ENCODE data around the gene IQCM.

Gene IQCM

DNA sequence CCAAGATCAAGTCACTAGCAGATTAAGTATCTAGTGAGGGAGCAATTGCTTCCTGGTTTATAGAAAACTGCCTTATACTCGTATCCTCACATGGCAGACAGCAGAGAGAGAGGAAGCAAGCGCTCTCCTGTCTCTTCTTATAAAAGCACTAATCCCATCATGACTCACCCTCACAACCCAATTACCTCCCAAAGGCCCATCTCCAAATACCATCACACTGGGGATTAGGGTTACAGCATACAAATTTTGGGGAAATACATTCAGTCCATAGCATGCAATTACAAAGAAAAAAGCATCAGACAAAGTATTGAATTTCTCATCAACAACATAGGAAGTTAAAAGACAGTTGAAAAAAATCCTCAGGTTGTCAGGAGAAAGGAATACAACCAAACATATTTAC, 292.6 kb downstream of the IQCM start:
- Histone ChIP-seq H3K9ac (ENCODE audit: low read depth, low read length, poor library complexity, severe bottlenecking) (no peak overlapping the region), H3K4me2 (ENCODE audit: low read depth, low read length, poor library complexity, severe bottlenecking) (no peak overlapping the region), H3F3A (ENCODE audit: low read depth) (no peaks in the 10 kb centered on the region), H3K27me3 (ENCODE audit: insufficient read depth, low read length, poor library complexity, severe bottlenecking) (no peaks in the 10 kb centered on the region), H3K4me3 (ENCODE audit: low read length, poor library complexity, severe bottlenecking) (no peak overlapping the region), H3K36me3 (ENCODE audit: insufficient read depth, low read length) (no peaks in the 10 kb centered on the region), H3K4me1 (ENCODE audit: insufficient read depth, low read length, poor library complexity, severe bottlenecking) (no peaks in the 10 kb centered on the region), H2AFZ (ENCODE audit: low read length) (no peak overlapping the region), H4K20me1 (ENCODE audit: insufficient read depth, low read length, poor library complexity, severe bottlenecking) (no peaks in the 10 kb centered on the region), H3K9me2 (replicated peaks; ENCODE audit: low read depth, low read length) (no peaks in the 10 kb centered on the region), H3K79me2 (ENCODE audit: insufficient read depth, low read length) (no peaks in the 10 kb centered on the region), H3K9me3 (ENCODE audit: insufficient read depth, low read depth, low read length) (no peaks in the 10 kb centered on the region)
- TF ChIP-seq, protein P1, sequence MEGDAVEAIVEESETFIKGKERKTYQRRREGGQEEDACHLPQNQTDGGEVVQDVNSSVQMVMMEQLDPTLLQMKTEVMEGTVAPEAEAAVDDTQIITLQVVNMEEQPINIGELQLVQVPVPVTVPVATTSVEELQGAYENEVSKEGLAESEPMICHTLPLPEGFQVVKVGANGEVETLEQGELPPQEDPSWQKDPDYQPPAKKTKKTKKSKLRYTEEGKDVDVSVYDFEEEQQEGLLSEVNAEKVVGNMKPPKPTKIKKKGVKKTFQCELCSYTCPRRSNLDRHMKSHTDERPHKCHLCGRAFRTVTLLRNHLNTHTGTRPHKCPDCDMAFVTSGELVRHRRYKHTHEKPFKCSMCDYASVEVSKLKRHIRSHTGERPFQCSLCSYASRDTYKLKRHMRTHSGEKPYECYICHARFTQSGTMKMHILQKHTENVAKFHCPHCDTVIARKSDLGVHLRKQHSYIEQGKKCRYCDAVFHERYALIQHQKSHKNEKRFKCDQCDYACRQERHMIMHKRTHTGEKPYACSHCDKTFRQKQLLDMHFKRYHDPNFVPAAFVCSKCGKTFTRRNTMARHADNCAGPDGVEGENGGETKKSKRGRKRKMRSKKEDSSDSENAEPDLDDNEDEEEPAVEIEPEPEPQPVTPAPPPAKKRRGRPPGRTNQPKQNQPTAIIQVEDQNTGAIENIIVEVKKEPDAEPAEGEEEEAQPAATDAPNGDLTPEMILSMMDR (conservative IDR thresholded peaks at IDR 0.05; ENCODE audit: low read length), result no peak
- no peak for TF ChIP-seq EZH2phosphoT487 (IDR thresholded peaks at IDR 0.05; ENCODE audit: borderline replicate concordance)

DNA sequence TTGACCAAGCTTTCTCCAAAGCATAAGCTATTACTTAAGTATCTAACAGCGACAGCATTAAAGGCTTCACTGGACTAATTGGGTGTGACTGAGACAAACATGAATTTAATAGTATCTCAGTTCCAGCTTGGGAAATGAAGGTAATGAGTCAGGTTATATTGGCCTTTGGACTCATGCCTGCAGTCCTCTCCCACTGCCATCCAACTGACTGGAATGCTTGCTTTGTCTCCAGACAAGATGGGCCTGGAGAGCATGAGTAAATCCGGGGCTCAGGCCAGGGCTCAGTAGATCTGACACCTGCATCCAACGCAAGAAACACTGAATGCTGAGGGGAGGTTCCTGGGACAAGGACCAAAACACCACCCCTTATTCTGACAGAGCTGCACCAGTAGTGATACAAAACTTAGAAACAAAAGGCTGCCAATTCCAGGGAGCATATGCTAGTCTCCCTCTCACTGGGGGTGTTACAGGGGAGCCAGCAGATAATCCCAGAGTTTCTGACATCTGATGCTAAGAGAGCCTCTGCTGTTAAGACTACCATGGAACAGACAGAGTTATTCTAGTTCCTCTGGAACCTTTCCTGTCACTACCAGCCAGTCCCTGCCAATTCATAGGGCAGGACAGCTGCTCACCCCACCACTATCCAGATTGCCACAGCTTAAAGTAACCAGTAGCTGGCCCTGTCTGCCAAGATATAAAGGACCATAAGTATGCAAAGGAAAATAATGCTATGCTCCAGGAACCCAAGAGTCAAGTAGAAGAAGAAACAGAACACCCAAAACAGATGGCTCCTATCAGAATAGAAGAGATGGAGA, 293.8 kb downstream of the IQCM start:
- no peaks in the 10 kb centered on the region for H3K79me2 ChIP-seq (ENCODE audit: insufficient read depth, low read length)

DNA sequence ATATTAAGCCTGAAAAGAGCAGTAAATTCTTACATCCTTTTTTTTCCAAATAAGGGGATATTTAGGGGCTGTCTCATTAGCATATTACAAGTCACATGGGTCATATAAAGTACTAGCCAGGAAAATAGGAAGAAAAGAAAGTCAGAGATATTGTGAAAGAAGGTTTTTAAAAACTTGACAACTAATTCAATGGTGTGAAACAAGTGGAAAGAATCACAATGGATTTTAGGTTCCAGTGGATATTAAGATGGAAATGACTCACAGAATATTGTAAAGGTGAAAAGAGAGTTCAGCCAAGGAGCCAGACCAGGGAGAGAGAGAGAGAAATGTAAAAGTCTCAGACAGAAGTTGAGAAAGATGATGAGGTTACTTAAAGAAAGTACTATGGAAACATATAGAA, 297.2 kb downstream of the IQCM start:
- no peak overlapping the region for H2AFZ ChIP-seq (ENCODE audit: low read length)
- no peak overlapping the region for H3K4me3 ChIP-seq (ENCODE audit: low read length, poor library complexity, severe bottlenecking)
- H3F3A ChIP-seq (ENCODE audit: low read depth), result no peaks in the 10 kb centered on the region
- H3K9ac ChIP-seq (ENCODE audit: low read depth, low read length, poor library complexity, severe bottlenecking), result no peak overlapping the region
- H3K79me2 ChIP-seq (ENCODE audit: insufficient read depth, low read length), result no peaks in the 10 kb centered on the region
- H3K4me1 ChIP-seq (ENCODE audit: insufficient read depth, low read length, poor library complexity, severe bottlenecking), result no peaks in the 10 kb centered on the region
- TF ChIP-seq EZH2phosphoT487 (IDR thresholded peaks at IDR 0.05; ENCODE audit: borderline replicate concordance), result no peak
- TF ChIP-seq, protein P1 (conservative IDR thresholded peaks at IDR 0.05; ENCODE audit: low read length), result no peak
- no peaks in the 10 kb centered on the region for H3K27me3 ChIP-seq (ENCODE audit: insufficient read depth, low read length, poor library complexity, severe bottlenecking)
- no peaks in the 10 kb centered on the region for H3K9me2 ChIP-seq (replicated peaks; ENCODE audit: low read depth, low read length)
- no peaks in the 10 kb centered on the region for H3K9me3 ChIP-seq (ENCODE audit: insufficient read depth, low read depth, low read length)
- H4K20me1 ChIP-seq (ENCODE audit: insufficient read depth, low read length, poor library complexity, severe bottlenecking), result no peaks in the 10 kb centered on the region
- no peak overlapping the region for H3K4me2 ChIP-seq (ENCODE audit: low read depth, low read length, poor library complexity, severe bottlenecking)
- H3K36me3 ChIP-seq (ENCODE audit: insufficient read depth, low read length), result no peaks in the 10 kb centered on the region

More for the DNA sequence above, 293.8 kb downstream of the IQCM start:
- Histone ChIP-seq H2AFZ (ENCODE audit: low read length) (no peak overlapping the region), H3F3A (ENCODE audit: low read depth) (no peaks in the 10 kb centered on the region), H3K27me3 (ENCODE audit: insufficient read depth, low read length, poor library complexity, severe bottlenecking) (no peaks in the 10 kb centered on the region), H3K36me3 (ENCODE audit: insufficient read depth, low read length) (no peaks in the 10 kb centered on the region), H3K4me1 (ENCODE audit: insufficient read depth, low read length, poor library complexity, severe bottlenecking) (no peaks in the 10 kb centered on the region), H3K4me2 (ENCODE audit: low read depth, low read length, poor library complexity, severe bottlenecking) (no peak overlapping the region), H4K20me1 (ENCODE audit: insufficient read depth, low read length, poor library complexity, severe bottlenecking) (no peaks in the 10 kb centered on the region), H3K9ac (ENCODE audit: low read depth, low read length, poor library complexity, severe bottlenecking) (no peak overlapping the region), H3K4me3 (ENCODE audit: low read length, poor library complexity, severe bottlenecking) (no peak overlapping the region), H3K9me2 (replicated peaks; ENCODE audit: low read depth, low read length) (no peaks in the 10 kb centered on the region), H3K9me3 (ENCODE audit: insufficient read depth, low read depth, low read length) (no peaks in the 10 kb centered on the region)
- TF ChIP-seq EZH2phosphoT487 (IDR thresholded peaks at IDR 0.05; ENCODE audit: borderline replicate concordance), result no peak
- TF ChIP-seq, protein P1 (conservative IDR thresholded peaks at IDR 0.05; ENCODE audit: low read length), result no peak

Measured in Loucy (cell line).